ENCODE data around the gene CNTN3. TPM values are rescaled to one million over a fixed set of nuclear protein-coding genes. Genes with fewer than 3 reads are reported as not detected.

CNTN3 gene
- total RNA-seq, 4 donors from 2014 or later = 3.4 to 17.0 (median 10.1) TPM

DNA sequence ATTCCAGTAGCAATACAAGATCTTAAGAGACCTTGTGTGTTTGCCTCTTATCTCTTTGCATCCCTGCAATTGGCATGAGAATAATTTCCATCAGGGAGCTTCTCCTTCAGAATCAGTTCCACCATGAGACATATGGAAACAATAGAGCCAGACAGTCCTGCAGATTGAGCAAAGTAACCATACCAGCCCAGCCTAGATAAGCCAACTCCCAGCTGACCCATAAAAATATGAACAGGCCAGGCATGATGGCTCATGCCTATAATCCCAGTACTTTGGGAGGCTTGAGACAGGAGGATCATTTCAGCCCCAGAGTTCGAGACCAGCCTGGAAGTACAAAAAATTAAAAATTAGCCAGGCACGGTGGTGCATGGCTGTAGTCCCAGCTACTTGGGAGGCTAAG, 12.7 kb downstream of the CNTN3 start:
- TF ChIP-seq, protein P1, sequence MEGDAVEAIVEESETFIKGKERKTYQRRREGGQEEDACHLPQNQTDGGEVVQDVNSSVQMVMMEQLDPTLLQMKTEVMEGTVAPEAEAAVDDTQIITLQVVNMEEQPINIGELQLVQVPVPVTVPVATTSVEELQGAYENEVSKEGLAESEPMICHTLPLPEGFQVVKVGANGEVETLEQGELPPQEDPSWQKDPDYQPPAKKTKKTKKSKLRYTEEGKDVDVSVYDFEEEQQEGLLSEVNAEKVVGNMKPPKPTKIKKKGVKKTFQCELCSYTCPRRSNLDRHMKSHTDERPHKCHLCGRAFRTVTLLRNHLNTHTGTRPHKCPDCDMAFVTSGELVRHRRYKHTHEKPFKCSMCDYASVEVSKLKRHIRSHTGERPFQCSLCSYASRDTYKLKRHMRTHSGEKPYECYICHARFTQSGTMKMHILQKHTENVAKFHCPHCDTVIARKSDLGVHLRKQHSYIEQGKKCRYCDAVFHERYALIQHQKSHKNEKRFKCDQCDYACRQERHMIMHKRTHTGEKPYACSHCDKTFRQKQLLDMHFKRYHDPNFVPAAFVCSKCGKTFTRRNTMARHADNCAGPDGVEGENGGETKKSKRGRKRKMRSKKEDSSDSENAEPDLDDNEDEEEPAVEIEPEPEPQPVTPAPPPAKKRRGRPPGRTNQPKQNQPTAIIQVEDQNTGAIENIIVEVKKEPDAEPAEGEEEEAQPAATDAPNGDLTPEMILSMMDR (IDR thresholded peaks at IDR 0.05; ENCODE audit: low read depth) = no peak

DNA sequence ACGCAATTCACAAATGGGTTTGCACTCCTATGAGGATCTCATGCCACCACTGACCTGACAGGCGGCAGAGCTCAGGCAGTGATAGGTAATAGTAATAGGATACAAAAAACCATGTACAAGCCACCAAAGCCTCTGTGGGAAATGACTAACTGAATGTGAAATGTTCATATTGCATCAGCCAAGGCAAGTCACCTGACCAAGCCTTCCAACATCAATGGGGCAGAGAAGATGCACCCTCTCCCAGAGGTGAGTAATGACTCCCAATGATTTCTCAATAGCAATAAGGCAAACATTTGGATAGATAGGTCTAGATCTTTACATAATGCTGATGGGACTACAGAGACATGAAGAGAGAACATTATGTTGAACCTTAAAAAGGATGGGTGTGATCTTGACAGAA, 14.9 kb downstream of the CNTN3 start:
- TF ChIP-seq, protein P1 (IDR thresholded peaks at IDR 0.05; ENCODE audit: low read depth) = no peak

DNA sequence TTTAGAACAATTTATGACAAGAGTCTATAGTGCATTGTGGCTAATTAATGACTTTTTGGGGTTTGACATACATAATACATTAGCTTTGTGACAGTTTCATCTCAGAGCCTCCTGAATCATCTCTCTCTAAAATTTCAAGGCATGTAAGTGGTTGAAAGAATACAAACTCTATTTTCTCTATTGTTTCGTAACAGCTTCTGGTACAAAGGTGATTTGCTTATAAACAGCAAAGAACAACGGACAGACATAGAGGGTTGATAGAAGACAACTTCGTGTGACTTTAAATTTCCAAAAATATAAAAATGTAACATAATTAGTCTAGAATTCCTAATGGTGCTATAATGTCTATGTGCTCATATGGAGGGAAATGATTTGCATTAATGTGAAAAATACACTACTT, 21.3 kb downstream of the CNTN3 start:
- TF ChIP-seq, protein P1 (IDR thresholded peaks at IDR 0.05; ENCODE audit: low read depth) = no peak

DNA sequence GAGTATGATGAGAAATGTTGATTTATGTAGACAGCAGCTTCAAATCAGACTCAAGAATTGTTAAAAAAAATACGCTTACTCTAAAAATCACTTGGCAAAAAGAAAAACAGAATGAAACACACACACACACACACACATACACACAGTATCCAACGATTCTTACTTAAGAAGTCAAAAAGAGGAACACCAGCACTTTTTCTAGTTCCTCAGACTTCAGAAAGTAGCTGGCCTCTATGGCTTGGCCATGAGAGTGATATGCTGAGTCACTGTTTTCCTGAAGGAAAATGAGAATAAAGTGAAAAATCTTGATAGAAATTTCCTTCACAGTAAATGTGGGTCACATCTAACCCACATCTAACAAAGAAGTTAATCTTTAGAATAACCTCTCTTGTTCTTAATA, 22.1 kb downstream of the CNTN3 start:
- TF ChIP-seq, protein P1 (IDR thresholded peaks at IDR 0.05; ENCODE audit: low read depth) = no peak

DNA sequence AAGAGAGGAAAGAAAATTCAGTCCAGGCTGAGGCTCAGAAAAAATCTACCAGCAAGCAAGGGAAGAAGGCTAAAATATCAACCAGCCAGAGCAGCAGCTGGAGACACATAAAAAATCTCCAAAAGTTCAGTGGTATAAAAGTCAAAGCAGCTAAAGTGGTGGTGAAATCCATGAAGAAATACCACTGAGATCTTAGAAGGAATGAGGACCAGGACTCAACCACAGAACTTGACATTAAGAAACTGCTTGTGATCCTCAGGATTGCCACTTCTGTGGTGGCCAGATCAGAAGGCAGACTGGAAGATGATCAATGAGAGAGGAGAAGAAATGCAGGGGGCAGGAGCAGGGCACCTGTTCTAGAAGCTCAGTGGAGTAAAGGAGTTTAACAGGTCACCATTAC, 22.5 kb downstream of the CNTN3 start:
- TF ChIP-seq, protein P1 (IDR thresholded peaks at IDR 0.05; ENCODE audit: low read depth) = no peak

DNA sequence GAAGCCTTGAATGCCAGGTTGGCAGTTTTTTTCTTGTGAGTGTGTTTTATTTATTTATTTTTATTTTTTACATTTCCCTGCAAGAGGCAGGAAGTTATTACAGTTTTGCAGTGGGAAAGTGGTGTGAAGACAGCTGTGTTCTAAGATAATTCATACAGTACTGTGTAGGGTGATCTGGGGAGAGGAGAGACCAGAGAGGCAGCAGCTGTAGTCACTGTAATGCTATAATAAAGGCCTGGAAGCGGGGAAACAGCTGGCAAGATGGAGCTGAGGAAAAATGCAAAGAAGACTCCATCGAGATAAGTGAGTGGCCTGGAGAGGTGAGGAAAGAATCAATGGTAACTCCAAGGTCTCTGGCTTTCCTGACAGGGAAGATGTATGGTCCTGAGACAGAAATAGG, 23.1 kb downstream of the CNTN3 start:
- TF ChIP-seq, protein P1 (IDR thresholded peaks at IDR 0.05; ENCODE audit: low read depth) = no peak

DNA sequence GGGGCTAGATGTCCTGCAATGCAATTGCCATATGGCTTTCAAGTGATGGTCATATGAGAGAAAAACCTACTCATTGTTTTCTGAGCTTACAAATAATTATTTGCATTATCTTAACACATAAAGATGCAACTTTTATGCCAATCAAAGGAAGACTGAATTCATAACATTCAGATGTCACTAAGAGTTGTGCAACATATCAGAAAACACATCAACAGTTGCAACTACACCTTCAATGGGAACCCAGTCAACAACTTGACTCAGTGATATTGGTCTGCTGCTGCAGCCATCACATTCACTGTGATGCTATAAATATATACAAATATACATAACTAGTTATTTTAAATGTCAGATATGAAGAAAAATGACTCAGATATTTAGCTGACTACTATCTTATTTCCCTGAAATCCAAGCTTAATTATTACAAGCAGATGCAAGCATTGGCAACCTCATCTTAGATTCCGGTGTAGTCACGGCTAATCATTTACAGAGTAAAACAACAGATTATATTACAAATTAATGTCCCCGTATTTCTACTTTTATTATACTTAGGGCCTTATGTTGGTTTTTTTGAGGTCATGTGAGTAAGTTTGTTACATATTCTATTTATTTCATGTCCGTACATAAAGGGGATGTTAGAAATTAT, 23.7 kb downstream of the CNTN3 start:
- TF ChIP-seq, protein P1 (IDR thresholded peaks at IDR 0.05; ENCODE audit: low read depth) = no peak

Measured in subcutaneous adipose tissue (tissue), 4 donors.